Right lobe of liver (tissue), 4 donors: Measurements from ENCODE around the gene NRP2.

Source experiments
- CTCF ChIP-seq, 4 donors: fragments of 200-600 bp in 3 of 4; fragments of 450-650 bp in 1 of 4; IDR thresholded peaks; one replicate each; pipeline versions ENCODE4 v1.5.1 to v1.8.0; 2016 to 2022; ENCODE audit warnings: antibody characterized with exemption in 4 of 4, mild to moderate bottlenecking in 2 of 4
- POLR2A ChIP-seq: fragments of 450-650 bp; IDR thresholded peaks from one replicate; pipeline ENCODE4 v1.6.1; 2017; ENCODE audit warnings: antibody characterized with exemption, mild to moderate bottlenecking
- donor health status: DM: no; HTN: no; CAD: no.
- donor health status: DM: no; HTN: no; CAD: no.
- donor health status: DM: no; HTN: yes; CAD: no.

DNA sequence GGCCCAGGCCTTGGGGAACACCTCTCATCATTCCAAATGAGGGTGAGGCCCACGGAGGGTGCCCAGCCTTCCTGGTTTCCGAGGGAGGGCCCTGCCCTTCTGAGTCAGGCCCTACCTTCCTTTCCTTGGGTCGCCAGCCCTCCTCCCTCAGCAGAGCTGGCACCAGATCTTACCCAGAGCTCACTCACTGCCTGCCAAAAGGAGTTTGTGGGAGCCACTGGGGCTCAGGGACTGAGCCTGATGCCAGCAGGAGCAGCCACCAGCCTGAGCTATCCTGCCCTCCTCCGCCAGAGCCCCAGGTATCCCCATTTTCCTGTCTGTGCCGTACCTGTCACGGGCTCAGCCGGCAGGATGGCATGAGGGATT lies 64.1 kb downstream of the NRP2 start:
- TF ChIP-seq CTCF (IDR thresholded peaks at IDR 0.05) (no peak), POLR2A (no peak)
